Stimulated activated CD4-positive, alpha-beta T cell treated with anti-CD3 and anti-CD28 coated beads, Interleukin-15, amount 100 ng/mL, for 48 hours (primary cell): Measurements from ENCODE around the gene STPG3.
"Not testable (repeated sequence)": the region's sequence is repeated elsewhere in the genome, so short reads cannot be mapped to it uniquely, and the experiment has no call there.

Source experiments
- DNase-seq, 2 donors: peaks; one replicate each; pipeline ENCODE4 v3.0.0-alpha.2; 2020; ENCODE audit warnings: low read depth in 2 of 2

The STPG3 gene

GRCh38 chr9:137244486-137245449 lies 6.3 kb upstream of the STPG3 start:
- DNase-seq = no peak

- DNase-seq = no peak
These were observed 5.3 kb upstream of the STPG3 start for GRCh38 chr9:137245450-137246421.

- DNase-seq = no peak
These were observed 3.8 kb upstream of the STPG3 start for GRCh38 chr9:137247135-137247915.

DNA sequence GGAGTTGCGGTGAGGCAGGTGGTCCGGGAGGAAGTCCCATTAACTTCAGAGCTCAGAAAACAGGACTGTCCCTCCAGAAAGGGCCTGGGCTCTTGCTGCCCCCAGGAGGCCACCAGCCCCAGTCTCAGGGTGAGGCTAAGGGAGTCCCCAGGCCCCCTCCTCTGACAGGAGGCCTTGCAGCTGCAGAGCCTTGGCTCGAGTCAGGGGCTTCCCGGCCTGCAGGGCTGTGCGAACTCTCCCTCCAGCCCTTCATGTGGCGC lies 3.2 kb upstream of the STPG3 start:
- DNase-seq = no peak

DNA sequence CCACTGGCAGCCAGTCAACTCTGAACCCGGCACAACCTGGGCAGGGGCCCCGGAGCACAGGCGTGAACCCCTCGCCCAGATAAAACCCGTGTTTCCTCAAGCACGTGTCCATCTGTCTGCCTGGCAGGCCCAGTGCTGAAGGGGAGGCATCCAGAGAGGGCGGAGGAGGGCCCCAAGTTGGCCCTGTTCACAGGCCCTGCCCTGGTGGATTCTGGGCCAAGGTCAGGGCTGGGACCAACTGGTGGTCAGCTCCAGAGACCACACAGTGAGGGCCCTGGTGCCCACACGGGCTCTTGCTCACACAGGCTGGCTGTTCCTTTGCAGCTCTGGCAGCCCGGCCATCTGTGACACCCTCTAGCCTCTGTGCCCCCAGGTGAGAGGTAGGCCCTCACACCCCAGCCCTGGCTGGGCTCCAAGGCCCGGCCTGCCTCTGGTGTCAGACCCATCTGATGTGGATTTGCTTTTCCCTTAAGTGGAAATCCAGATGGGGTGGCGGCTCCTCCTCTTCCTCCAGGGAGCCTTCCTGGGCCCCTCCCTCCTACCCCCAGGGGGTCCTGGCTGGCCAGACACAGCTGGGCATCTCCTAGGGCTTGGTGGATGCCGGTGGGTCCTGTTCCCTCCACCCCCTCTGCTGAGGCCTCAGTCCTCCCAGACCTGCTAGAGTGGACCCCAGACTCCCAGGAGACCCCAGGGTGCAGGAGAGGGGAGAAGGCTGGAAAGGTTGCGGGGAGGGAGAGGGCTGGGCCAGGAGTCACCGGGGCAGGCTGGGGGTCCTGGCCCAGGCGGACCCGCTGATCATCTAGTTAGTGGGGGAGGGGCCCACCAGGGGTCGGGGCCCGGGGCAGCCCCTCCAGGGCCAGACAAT lies 525 bp upstream of the STPG3 start:
- no peak for DNase-seq

DNA sequence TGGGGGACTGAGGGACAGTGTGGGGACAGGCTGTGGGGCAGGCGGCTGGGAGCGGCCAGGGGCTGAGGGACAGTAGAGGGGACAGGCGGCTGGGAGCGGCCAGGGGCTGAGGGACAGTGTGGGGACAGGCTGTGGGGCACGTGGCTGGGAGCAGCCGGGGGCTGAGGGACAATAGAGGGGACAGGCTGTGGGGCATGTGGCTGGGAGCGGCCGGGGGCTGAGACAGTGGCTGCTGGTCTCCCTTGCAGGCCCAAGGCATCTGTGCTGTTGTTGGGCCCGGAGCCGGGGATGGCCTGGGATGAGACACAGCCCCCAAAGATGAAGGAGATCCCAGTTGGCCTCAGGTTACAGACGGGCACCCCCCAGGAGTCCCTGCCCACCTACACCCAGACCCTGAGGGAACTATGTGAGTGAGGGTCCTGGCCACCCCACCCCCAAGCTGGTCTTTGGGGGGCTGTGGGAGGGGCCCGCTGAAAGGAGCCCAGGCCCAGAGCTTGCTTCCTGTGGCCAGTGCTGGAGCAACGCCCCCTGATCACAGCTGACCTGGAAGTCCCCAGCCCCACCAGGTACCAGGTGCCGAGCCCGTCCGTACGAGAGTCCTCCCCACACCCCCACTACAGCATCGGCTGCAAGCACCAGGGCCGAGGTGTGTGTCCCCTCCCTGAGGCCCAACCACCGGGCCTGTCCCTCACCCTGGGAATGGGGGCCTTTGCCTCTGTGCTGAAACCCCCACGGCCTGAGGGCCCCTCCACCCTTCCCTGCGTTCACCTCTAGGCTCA lies 593 bp downstream of the STPG3 start:
- DNase-seq = no peak

DNA sequence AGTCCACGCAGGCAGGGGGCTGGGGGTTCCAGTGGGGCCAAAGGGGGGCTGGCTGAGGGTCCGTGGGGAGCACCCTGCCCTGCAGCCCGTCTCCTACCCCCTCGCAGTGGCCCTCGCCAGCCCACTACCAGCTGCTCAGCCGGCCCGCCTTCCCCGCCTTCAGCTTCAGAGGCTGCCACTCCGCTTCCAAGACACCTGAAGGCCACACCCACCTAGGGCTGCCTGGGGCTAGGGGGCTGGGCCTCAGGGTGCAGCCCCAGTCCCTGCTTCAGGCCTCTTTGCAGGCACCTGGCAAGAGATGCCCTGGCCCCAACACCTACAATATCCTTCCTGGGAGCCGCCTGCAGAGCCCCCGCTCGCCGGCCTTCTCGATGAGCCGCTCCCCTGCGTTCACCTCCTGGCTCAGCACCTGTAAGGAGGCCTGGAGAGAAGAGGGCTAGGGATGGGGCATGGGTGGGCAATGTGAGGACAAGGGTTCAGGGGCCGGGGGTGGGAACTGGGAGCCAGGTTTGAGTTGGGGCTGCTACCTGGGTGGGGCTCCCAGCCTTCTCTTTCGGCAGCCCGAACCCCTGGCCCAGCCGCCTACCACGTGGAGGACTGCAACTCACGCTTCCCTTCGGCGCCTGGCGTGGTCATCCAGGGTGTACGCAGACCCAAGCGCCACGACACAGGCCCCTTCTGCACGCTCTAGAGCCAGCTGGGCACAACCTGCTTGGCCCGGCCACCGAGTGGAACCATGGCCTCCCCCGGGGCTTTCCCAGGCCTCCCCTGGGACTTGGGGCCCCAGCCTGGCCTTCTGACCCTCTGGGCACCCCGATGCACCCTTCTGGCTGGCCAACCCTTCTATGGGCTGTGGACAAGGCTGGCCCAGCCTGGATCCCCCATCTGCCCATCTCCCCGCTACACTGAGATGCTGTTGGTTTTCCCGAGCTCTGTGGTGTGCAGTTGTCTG lies 1.7 kb downstream of the STPG3 start:
- DNase-seq = no peak

- no peak for DNase-seq
These were observed 2.9 kb downstream of the STPG3 start for GRCh38 chr9:137253717-137254623.

GRCh38 chr9:137254624-137255447 lies 3.8 kb downstream of the STPG3 start, which contains the start of gene NELFB:
Gene NELFB (plus strand): TSS chr9:137255327.
- peak; percentile 82 to 94 for DNase-seq

DNA sequence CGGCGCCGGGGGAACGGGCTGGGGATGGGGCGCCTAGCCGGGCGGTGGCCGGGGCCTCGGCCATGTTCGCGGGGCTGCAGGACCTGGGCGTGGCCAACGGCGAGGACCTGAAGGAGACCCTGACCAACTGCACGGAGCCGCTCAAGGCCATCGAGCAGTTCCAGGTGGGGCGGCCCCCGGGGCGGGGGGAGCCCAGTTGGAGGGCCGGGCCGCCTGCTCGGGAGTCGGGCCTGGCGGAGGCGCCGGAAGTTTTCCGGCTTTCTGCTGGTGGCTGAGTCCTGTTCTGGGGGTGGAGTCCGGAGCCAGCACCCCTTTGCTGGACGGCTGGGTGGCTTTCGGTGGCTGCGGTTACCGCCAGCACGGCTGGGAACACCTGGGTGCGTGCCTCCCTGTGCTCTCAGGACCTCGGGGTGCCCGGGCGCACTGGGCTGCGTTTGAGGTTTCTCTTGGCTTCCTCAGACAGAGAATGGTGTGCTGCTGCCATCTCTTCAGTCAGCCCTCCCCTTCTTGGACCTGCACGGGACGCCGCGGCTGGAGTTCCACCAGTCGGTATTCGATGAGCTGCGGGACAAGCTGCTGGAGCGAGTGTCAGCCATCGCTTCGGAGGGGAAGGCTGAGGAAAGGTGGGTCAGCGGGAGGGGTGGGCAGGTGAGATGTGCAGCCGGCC lies 4.5 kb downstream of the STPG3 start:
- peak in 1 of 2 donors; percentile 22 for DNase-seq

- DNase-seq = no peak
These were observed 5.3 kb downstream of the STPG3 start for GRCh38 chr9:137256362-137256761.

- no peak for DNase-seq
These were observed 5.8 kb downstream of the STPG3 start for GRCh38 chr9:137256856-137257255.

DNA sequence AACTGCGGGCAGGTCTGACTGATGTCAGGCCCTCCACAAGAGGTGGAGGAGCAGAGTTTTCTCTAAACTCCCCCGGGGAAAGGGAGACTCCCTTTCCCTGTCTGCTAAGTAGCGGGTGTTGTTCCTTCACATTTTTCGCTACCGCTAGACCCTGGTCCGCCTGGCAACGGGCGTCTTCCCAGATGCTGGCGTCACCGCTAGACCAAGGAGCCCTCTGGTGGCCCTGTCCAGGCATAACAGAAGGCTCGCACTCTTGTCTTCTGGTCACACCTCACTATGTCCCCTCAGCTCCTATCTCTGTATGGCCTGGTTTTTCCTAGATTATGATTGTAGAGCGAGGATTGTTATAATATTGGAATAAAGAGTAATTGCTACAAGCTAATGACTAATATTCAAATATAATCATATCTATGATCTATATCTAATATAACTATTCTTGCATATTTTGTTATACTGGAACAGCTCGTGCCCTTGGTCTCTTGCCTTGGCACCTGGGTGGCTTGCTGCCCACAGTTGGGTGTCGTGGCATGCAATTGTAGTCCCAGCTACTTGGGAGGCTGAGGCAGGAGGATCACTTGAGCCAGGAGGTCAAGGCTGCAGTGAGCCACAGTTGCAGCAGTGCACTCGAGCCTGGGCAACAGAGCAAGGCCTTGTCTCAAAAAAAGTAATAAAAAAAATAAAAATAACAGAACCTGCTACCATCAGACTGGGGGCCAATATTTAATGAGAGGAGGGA lies 11.3 kb downstream of the STPG3 start:
- not testable (repeated sequence) for DNase-seq

GRCh38 chr9:137262909-137263285 lies 11.8 kb downstream of the STPG3 start:
- DNase-seq = no peak

- no peak for DNase-seq
These were observed 12.4 kb downstream of the STPG3 start for GRCh38 chr9:137263506-137263905.

DNA sequence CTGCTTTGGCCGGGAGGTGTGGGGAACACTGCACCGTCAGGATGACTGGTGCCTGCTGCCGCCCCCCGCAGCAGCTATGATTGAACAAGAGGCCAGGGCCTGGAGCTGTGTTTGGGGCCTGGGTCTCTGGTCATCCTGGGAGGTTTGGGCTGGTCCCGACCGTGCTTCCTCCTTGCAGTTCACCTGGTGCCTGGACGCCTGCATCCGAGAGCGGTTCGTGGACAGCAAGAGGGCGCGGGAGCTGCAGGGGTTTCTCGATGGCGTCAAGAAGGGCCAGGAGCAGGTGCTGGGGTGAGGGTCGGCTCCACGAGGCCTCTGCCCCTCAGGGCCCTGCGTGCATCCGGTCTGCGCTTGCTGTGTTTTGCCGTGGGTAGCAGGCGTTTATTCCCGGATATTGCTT lies 13.0 kb downstream of the STPG3 start:
- DNase-seq = no peak
